A549 (cell line): Measurements from ENCODE around the gene DIP2C.

Source experiments
- BHLHE40 ChIP-seq: IDR thresholded peaks from 2 replicates; pipeline ENCODE4 v1.6.1; 2012; ENCODE audit warnings: low read depth, low read length, inconsistent platforms
- CTCF ChIP-seq: fragments of >200 bp; sonication (Bioruptor Twin); formaldehyde crosslinking; IDR thresholded peaks from 3 replicates; pipeline ENCODE4 v1.5.1; 2016
- ELK1 ChIP-seq: fragments of 150-350 bp; IDR thresholded peaks from 2 replicates; pipeline ENCODE4 v1.6.1; 2014; ENCODE audit warnings: low read depth, mild to moderate bottlenecking, low read length
- FOSL2 ChIP-seq, 2 experiments: fragments of 450-650 bp in 1 of 2; fragments of >200 bp in 1 of 2; sonication (Bioruptor Twin) in 1 of 2; formaldehyde crosslinking; IDR thresholded peaks; 2 replicates each; pipeline versions ENCODE4 v1.5.0 to v1.6.1; 2016 to 2020; ENCODE audit warnings: mild to moderate bottlenecking in 1 of 2, moderate library complexity in 1 of 2
- HMGXB4 ChIP-seq: fragments of 250-450 bp; sonication (Bioruptor Pico); IDR thresholded peaks from 2 replicates; pipeline ENCODE4 v1.5.0; 2021; ENCODE audit warnings: mild to moderate bottlenecking, moderate library complexity, borderline replicate concordance
- MAFK ChIP-seq: fragments of 450-650 bp; IDR thresholded peaks from 2 replicates; pipeline ENCODE4 v1.6.1; 2014; ENCODE audit not compliant: partially characterized antibody
- POLR2A ChIP-seq: IDR thresholded peaks from 2 replicates; pipeline ENCODE4 v1.6.1; 2012; ENCODE audit warnings: mild to moderate bottlenecking, low read length
- RCOR1 ChIP-seq: fragments of 150-350 bp; IDR thresholded peaks from 2 replicates; pipeline ENCODE4 v1.6.1; 2014; ENCODE audit warnings: antibody characterized with exemption, low read length, low read depth
- TP53 ChIP-seq: fragments of 250-450 bp; sonication (Bioruptor Pico); IDR thresholded peaks from 2 replicates; pipeline ENCODE4 v1.5.0; 2021; ENCODE audit warnings: mild to moderate bottlenecking, moderate library complexity
- USF2 ChIP-seq: fragments of 450-650 bp; IDR thresholded peaks from 2 replicates; pipeline ENCODE4 v1.6.1; 2014; ENCODE audit warnings: antibody characterized with exemption
- ZFP36 ChIP-seq: fragments of 450-650 bp; IDR thresholded peaks from 2 replicates; pipeline ENCODE4 v1.6.1; 2014; ENCODE audit warnings: borderline replicate concordance; ENCODE audit not compliant: partially characterized antibody

- TF ChIP-seq CTCF (no peak), ZFP36 (no peak), POLR2A (no peak), USF2 (peak; percentile 81), RCOR1 (no peak), ELK1 (no peak), BHLHE40 (no peak), FOSL2 (IDR thresholded peaks at IDR 0.05) (no peak), FOSL2 (CRISPR knock-in tag; IDR thresholded peaks at IDR 0.05) (no peak), TP53 (no peak), MAFK (no peak), HMGXB4 (CRISPR knock-in tag) (no peak)
These were observed 131.6 kb downstream of the DIP2C start for GRCh38 chr10:557792-558328.
